Hematopoietic multipotent progenitor cell treated with erythropoietin and hydrocortisone succinate and interleukin-3 and kit ligand, for 6 days (in vitro differentiated cells): ENCODE data around the gene CDC20B.
"Not testable (repeated sequence)": the region's sequence is repeated elsewhere in the genome, so short reads cannot be mapped to it uniquely, and the experiment has no call there.

ENCODE experiments used
- DNase-seq: peaks from one replicate; pipeline ENCODE4 v3.0.0-alpha.2; 2015

CDC20B gene

GRCh38 chr5:55101556-55102276 is 71.3 kb downstream of the CDC20B start:
- DNase-seq = no peak

GRCh38 chr5:55101148-55101547 is 71.8 kb downstream of the CDC20B start:
- DNase-seq = not testable (repeated sequence)

GRCh38 chr5:55096861-55097260 is 76.1 kb downstream of the CDC20B start:
- DNase-seq = no peak

- no peak for DNase-seq
These were observed 76.8 kb downstream of the CDC20B start for GRCh38 chr5:55096182-55096581.

- DNase-seq = not testable (repeated sequence)
These were observed 82.0 kb downstream of the CDC20B start for GRCh38 chr5:55091011-55091410.

GRCh38 chr5:55089301-55089700 is 83.7 kb downstream of the CDC20B start:
- not testable (repeated sequence) for DNase-seq

GRCh38 chr5:55081541-55081940 is 91.4 kb downstream of the CDC20B start:
- no peak for DNase-seq

- no peak for DNase-seq
These were observed 99.8 kb downstream of the CDC20B start for GRCh38 chr5:55073211-55073610.

GRCh38 chr5:55072666-55073065 is 100.3 kb downstream of the CDC20B start:
- DNase-seq = no peak

GRCh38 chr5:55071413-55071812 is 101.6 kb downstream of the CDC20B start:
- no peak for DNase-seq

GRCh38 chr5:55070968-55071367 is 102.0 kb downstream of the CDC20B start:
- DNase-seq = no peak

- DNase-seq = no peak
These were observed 106.7 kb downstream of the CDC20B start for GRCh38 chr5:55066277-55066676.

- DNase-seq = no peak
These were observed 108.5 kb downstream of the CDC20B start for GRCh38 chr5:55064523-55064922.

- DNase-seq = no peak
These were observed 109.1 kb downstream of the CDC20B start for GRCh38 chr5:55063899-55064298.

GRCh38 chr5:55063220-55063863 is 109.6 kb downstream of the CDC20B start:
- no peak for DNase-seq
